ENCODE measurements around the gene ZNF497. TPM values are rescaled to one million over a fixed set of nuclear protein-coding genes. Genes with fewer than 3 reads are reported as not detected.
"Not testable (repeated sequence)": the region's sequence is repeated elsewhere in the genome, so short reads cannot be mapped to it uniquely, and the experiment has no call there.

Gene ZNF497
- total and polyA plus RNA-seq, 2 experiments from 2014 or later = 1.6 to 4.3 TPM

- H3K36me3 ChIP-seq (replicated peaks; ENCODE audit: insufficient read depth, low read depth) = no peaks in the 10 kb centered on the region
- H3K9me3 ChIP-seq (ENCODE audit: low read depth) = no peaks in the 10 kb centered on the region
- no peaks in the 10 kb centered on the region for H4K20me1 ChIP-seq (ENCODE audit: insufficient read depth, poor library complexity, severe bottlenecking)
- no peak overlapping the region for H3K27ac ChIP-seq
- H3K4me1 ChIP-seq (ENCODE audit: insufficient read depth) = peaks cover 8% of the 10 kb centered on the region
- peaks cover 4% of the 10 kb centered on the region for H3K27me3 ChIP-seq
- TF ChIP-seq EZH2phosphoT487 (IDR thresholded peaks at IDR 0.05; ENCODE audit: low read depth, severe bottlenecking, unreplicated experiment) (no peak), EZH2 (IDR thresholded peaks at IDR 0.05; ENCODE audit: borderline replicate concordance) (no peak)
- TF ChIP-seq, protein P1, sequence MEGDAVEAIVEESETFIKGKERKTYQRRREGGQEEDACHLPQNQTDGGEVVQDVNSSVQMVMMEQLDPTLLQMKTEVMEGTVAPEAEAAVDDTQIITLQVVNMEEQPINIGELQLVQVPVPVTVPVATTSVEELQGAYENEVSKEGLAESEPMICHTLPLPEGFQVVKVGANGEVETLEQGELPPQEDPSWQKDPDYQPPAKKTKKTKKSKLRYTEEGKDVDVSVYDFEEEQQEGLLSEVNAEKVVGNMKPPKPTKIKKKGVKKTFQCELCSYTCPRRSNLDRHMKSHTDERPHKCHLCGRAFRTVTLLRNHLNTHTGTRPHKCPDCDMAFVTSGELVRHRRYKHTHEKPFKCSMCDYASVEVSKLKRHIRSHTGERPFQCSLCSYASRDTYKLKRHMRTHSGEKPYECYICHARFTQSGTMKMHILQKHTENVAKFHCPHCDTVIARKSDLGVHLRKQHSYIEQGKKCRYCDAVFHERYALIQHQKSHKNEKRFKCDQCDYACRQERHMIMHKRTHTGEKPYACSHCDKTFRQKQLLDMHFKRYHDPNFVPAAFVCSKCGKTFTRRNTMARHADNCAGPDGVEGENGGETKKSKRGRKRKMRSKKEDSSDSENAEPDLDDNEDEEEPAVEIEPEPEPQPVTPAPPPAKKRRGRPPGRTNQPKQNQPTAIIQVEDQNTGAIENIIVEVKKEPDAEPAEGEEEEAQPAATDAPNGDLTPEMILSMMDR (IDR thresholded peaks at IDR 0.05; ENCODE audit: poor library complexity) = no peak
- H3K9me2 ChIP-seq (replicated peaks; ENCODE audit: insufficient read depth) = no peaks in the 10 kb centered on the region
- H3K4me3 ChIP-seq = no peak overlapping the region
- H3K4me2 ChIP-seq = no peak overlapping the region
- DNase-seq (ENCODE audit: low spot score) = no peak
- no peak overlapping the region for H2AFZ ChIP-seq
- WGBS (ENCODE audit: low lambda C conversion rate, missing lambda C conversion rate) = 86% methylated on average over 8 of the region's 8 CpGs
- peaks cover 18% of the 10 kb centered on the region for H3K79me2 ChIP-seq
Measured at GRCh38 chr19:58349590-58349989, 13.0 kb downstream of the ZNF497 start.

GRCh38 chr19:58348080-58348479 lies 14.5 kb downstream of the ZNF497 start:
- Histone ChIP-seq H2AFZ (peak overlapping the region; percentile 51), H3K79me2 (peaks cover 18% of the 10 kb centered on the region), H3K4me2 (peak overlapping the region; percentile 85), H3K4me3 (peak overlapping the region; percentile 99), H3K27ac (peak overlapping the region; percentile 43)
- H3K4me1 ChIP-seq (ENCODE audit: insufficient read depth); DNase-seq (ENCODE audit: low spot score); H4K20me1 ChIP-seq (ENCODE audit: insufficient read depth, poor library complexity, severe bottlenecking); H3K9me3 ChIP-seq (ENCODE audit: low read depth); H3K27me3 ChIP-seq; H3K9me2 ChIP-seq (replicated peaks; ENCODE audit: insufficient read depth); H3K36me3 ChIP-seq (replicated peaks; ENCODE audit: insufficient read depth, low read depth): not testable (repeated sequence)
- WGBS (ENCODE audit: low lambda C conversion rate, missing lambda C conversion rate) = 13% methylated on average over 12 of the region's 12 CpGs

DNA sequence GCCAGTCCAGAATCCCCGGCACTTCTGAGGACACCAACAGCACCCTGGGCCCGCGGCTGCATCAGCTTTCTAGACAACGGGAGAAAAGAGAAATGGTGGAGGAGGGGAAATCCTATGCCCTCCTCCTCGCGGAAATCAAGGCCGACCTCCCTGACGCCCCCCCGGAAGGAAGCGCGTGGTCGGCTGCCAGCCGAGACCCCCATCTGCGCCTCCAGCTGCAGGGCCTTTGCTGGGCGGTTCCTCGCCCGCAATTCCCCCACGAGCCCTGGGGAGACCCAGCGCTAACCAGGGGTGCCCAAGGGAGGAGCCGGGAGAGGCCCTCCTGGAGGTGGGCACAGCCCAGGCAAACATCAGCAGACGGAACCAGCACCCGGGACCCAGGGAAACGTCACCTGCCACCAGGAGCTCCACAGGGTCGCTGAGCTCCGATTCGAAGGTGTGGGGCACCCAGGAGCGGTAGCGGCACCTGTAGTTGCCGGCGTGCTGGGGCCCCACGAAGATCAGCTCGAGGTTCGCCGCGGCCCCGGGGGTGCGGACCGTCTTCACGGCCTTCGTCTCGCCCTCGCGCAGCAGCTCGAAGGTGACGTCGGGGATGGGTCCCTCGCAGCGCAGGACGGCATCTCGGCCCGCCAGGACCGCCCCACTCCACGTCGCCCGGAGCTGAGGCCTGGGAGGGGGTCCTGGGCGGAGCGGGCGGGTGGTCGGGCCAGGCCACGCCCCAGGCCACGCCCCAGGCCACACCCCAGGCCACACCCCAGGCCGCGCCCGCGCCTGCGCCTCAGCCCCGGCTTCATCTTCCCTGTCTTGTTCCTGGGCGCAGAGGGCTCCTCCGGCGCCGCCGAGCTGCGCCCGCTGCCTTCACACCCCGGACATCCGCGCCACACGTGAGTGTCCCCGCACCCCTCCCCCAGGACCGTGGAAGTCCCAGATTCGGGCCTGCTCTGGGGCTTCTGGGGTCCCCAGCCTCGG lies 15.3 kb downstream of the ZNF497 start:
- H3K36me3 ChIP-seq (replicated peaks; ENCODE audit: insufficient read depth, low read depth) = no peaks in the 10 kb centered on the region
- H2AFZ ChIP-seq = peak overlapping the region; percentile 90
- no peak for TF ChIP-seq EZH2phosphoT487 (IDR thresholded peaks at IDR 0.05; ENCODE audit: low read depth, severe bottlenecking, unreplicated experiment)
- TF ChIP-seq, protein P1 (IDR thresholded peaks at IDR 0.05; ENCODE audit: poor library complexity) = no peak
- no peak for TF ChIP-seq EZH2 (IDR thresholded peaks at IDR 0.05; ENCODE audit: borderline replicate concordance)
- peaks cover 8% of the 10 kb centered on the region for H3K4me1 ChIP-seq (ENCODE audit: insufficient read depth)
- H3K4me2 ChIP-seq = peak overlapping the region; percentile 85
- peak; percentile 87 for DNase-seq (ENCODE audit: low spot score)
- peaks cover 18% of the 10 kb centered on the region for H3K79me2 ChIP-seq
- under 1% methylated on average over 59 of the region's 82 CpGs for WGBS (ENCODE audit: low lambda C conversion rate, missing lambda C conversion rate)
- H3K27ac ChIP-seq = peak overlapping the region; percentile 91
- H3K9me2 ChIP-seq (replicated peaks; ENCODE audit: insufficient read depth) = no peaks in the 10 kb centered on the region
- no peaks in the 10 kb centered on the region for H4K20me1 ChIP-seq (ENCODE audit: insufficient read depth, poor library complexity, severe bottlenecking)
- H3K4me3 ChIP-seq = peak overlapping the region; percentile 99
- peaks cover 4% of the 10 kb centered on the region for H3K27me3 ChIP-seq
- H3K9me3 ChIP-seq (ENCODE audit: low read depth) = no peaks in the 10 kb centered on the region

GRCh38 chr19:58345558-58345957 lies 17.0 kb downstream of the ZNF497 start:
- no peak for DNase-seq (ENCODE audit: low spot score)
- Histone ChIP-seq H2AFZ (no peak overlapping the region), H3K4me1 (ENCODE audit: insufficient read depth) (peaks cover 8% of the 10 kb centered on the region), H3K79me2 (peaks cover 18% of the 10 kb centered on the region), H3K9me2 (replicated peaks; ENCODE audit: insufficient read depth) (no peaks in the 10 kb centered on the region), H3K9me3 (ENCODE audit: low read depth) (no peaks in the 10 kb centered on the region), H3K27ac (no peak overlapping the region), H4K20me1 (ENCODE audit: insufficient read depth, poor library complexity, severe bottlenecking) (no peaks in the 10 kb centered on the region), H3K4me3 (no peak overlapping the region), H3K4me2 (peak overlapping the region; percentile 85), H3K27me3 (peaks cover 4% of the 10 kb centered on the region), H3K36me3 (replicated peaks; ENCODE audit: insufficient read depth, low read depth) (no peaks in the 10 kb centered on the region)
- 92% methylated on average over 5 of the region's 5 CpGs for WGBS (ENCODE audit: low lambda C conversion rate, missing lambda C conversion rate)
- TF ChIP-seq, protein P1 (IDR thresholded peaks at IDR 0.05; ENCODE audit: poor library complexity) = no peak
- TF ChIP-seq EZH2 (IDR thresholded peaks at IDR 0.05; ENCODE audit: borderline replicate concordance) (no peak), EZH2phosphoT487 (IDR thresholded peaks at IDR 0.05; ENCODE audit: low read depth, severe bottlenecking, unreplicated experiment) (no peak)

All from hepatocyte (in vitro differentiated cells).